CD14-positive monocyte (primary cell): Measurements from ENCODE around the gene ERC1. TPM values are rescaled to one million over a fixed set of nuclear protein-coding genes. Genes with fewer than 3 reads are reported as not detected.

Experiments
- DNase-seq, 3 donors: peaks; one replicate each; pipeline ENCODE4 v3.0.0-alpha.2; 2011 to 2022
- H2AFZ ChIP-seq: 2 replicates; pipeline ENCODE4 v1.6.0; 2012; ENCODE audit warnings: mild to moderate bottlenecking, low read depth, low read length, inconsistent platforms; ENCODE audit not compliant: insufficient read depth, poor library complexity, severe bottlenecking
- H3K27ac ChIP-seq, 2 donors: 1 replicate in 1 of 2; 2 replicates in 1 of 2; pipeline ENCODE4 v1.5.1; 2012 to 2013; ENCODE audit warnings: low read length in 2 of 2, control low read depth in 1 of 2, inconsistent platforms in 1 of 2, low read depth in 1 of 2, mild to moderate bottlenecking in 1 of 2
- H3K27me3 ChIP-seq, 2 donors: one replicate each; pipeline versions ENCODE4 v1.6.0 to v1.6.1; 2011 to 2013; ENCODE audit warnings: low read length in 2 of 2; ENCODE audit not compliant: control insufficient read depth in 2 of 2, insufficient read depth in 2 of 2
- H3K36me3 ChIP-seq, 2 donors: replicated peaks in 1 of 2; 1 replicate in 1 of 2; 2 replicates in 1 of 2; pipeline versions ENCODE4 v1.5.1 to v1.6.1; 2012 to 2013; ENCODE audit warnings: low read length in 2 of 2, control low read depth in 1 of 2, inconsistent platforms in 1 of 2, mild to moderate bottlenecking in 1 of 2; ENCODE audit not compliant: insufficient read depth in 2 of 2, control insufficient read depth in 1 of 2
- H3K4me1 ChIP-seq, 2 donors: 1 replicate in 1 of 2; 2 replicates in 1 of 2; pipeline versions ENCODE4 v1.5.1 to v1.6.1; 2012 to 2013; ENCODE audit warnings: low read length in 2 of 2, control low read depth in 1 of 2, inconsistent platforms in 1 of 2, mild to moderate bottlenecking in 1 of 2, moderate library complexity in 1 of 2; ENCODE audit not compliant: insufficient read depth in 2 of 2, control insufficient read depth in 1 of 2
- H3K4me2 ChIP-seq: replicated peaks from 2 replicates; pipeline ENCODE3; 2012; ENCODE audit warnings: low read length, moderate library complexity, mild to moderate bottlenecking; ENCODE audit not compliant: poor library complexity, severe bottlenecking; ENCODE audit errors: extremely low read depth
- H3K4me3 ChIP-seq, 3 experiments: fragments of 200-600 bp in 1 of 3; sonication (generic) in 1 of 3; replicated peaks in 1 of 3; 1 replicate in 2 of 3; 2 replicates in 1 of 3; pipeline ENCODE4 v1.5.1; 2011 to 2013; ENCODE audit warnings: low read length in 3 of 3, mild to moderate bottlenecking in 3 of 3, control low read depth in 2 of 3, low read depth in 2 of 3, inconsistent platforms in 1 of 3, moderate library complexity in 1 of 3
- H3K79me2 ChIP-seq: 2 replicates; pipeline ENCODE4 v1.6.0; 2012; ENCODE audit warnings: mild to moderate bottlenecking, control low read depth, inconsistent platforms, low read length, moderate library complexity; ENCODE audit not compliant: insufficient read depth
- H3K9ac ChIP-seq: 2 replicates; pipeline ENCODE4 v1.6.0; 2017; ENCODE audit warnings: low read length, mild to moderate bottlenecking; ENCODE audit not compliant: insufficient read depth, poor library complexity, severe bottlenecking
- H3K9me3 ChIP-seq, 2 donors: replicated peaks in 1 of 2; 1 replicate in 1 of 2; 2 replicates in 1 of 2; pipeline versions ENCODE4 v1.5.1 to v1.6.1; 2012 to 2013; ENCODE audit warnings: low read length in 2 of 2, control low read depth in 1 of 2; ENCODE audit not compliant: control insufficient read depth in 1 of 2, insufficient read depth in 1 of 2
- H4K20me1 ChIP-seq: 2 replicates; pipeline ENCODE4 v1.6.0; 2012; ENCODE audit warnings: mild to moderate bottlenecking, low read length, control low read depth, moderate library complexity; ENCODE audit not compliant: insufficient read depth
- H3K27ac Mint-ChIP-seq, 7 donors: one replicate each; pipeline ENCODE4 v1.8.0; 2020; ENCODE audit warnings: mild to moderate bottlenecking in 7 of 7, mixed read lengths in 7 of 7, moderate library complexity in 6 of 7, inconsistent platforms in 2 of 7
- H3K27me3 Mint-ChIP-seq, 3 donors: one replicate each; pipeline ENCODE4 v1.8.0; 2021 to 2022; ENCODE audit warnings: low read depth in 3 of 3, mild to moderate bottlenecking in 3 of 3, mixed read lengths in 3 of 3, moderate library complexity in 3 of 3, inconsistent platforms in 1 of 3
- H3K36me3 Mint-ChIP-seq, 2 donors: one replicate each; pipeline ENCODE4 v1.8.0; 2020; ENCODE audit warnings: mixed read lengths in 2 of 2, inconsistent platforms in 1 of 2, mild to moderate bottlenecking in 1 of 2
- H3K4me1 Mint-ChIP-seq: one replicate; pipeline ENCODE4 v1.8.0; 2020; ENCODE audit warnings: mild to moderate bottlenecking, mixed read lengths
- H3K4me3 Mint-ChIP-seq, 2 donors: one replicate each; pipeline ENCODE4 v1.8.0; 2020; ENCODE audit warnings: mild to moderate bottlenecking in 2 of 2, mixed read lengths in 2 of 2, moderate library complexity in 1 of 2
- H3K9me3 Mint-ChIP-seq, 7 donors: one replicate each; pipeline ENCODE4 v1.8.0; 2020 to 2022; ENCODE audit warnings: mixed read lengths in 7 of 7, mild to moderate bottlenecking in 6 of 7, moderate library complexity in 6 of 7, inconsistent platforms in 2 of 7
- WGBS: methylation state at CpG from one replicate; pipeline ENCODE4 v1.1.5; 2013; ENCODE audit warnings: missing lambda C conversion rate; ENCODE audit not compliant: insufficient coverage; 5-methylcytosine and 5-hydroxymethylcytosine counted together
- intact Hi-C, 2 donors: fragments of 100-400 bp; cut with micrococcal nuclease; formaldehyde crosslinking; loops; one replicate each; pipeline versions ENCODE4 v1.15.0 to v1.15.1; 2023
- polyA plus RNA-seq, 3 donors: library from polyadenylated mRNA; depleted of rRNA in 1 of 3; unstranded in 2 of 3; stranded (reverse) in 1 of 3; fragments of 300-500 nt in 2 of 3; fragments of >200 nt in 1 of 3; fragmentation: Illumina TruSeq in 2 of 3; gene quantifications; 1 replicate in 2 of 3; 2 replicates in 1 of 3; pipeline ENCODE4 v1.2.3, GENCODE V29; 2012 to 2021
- TF ChIP-seq, protein P1 (sequence below): fragments of 200-600 bp; IDR thresholded peaks from one replicate; pipeline ENCODE4 v1.8.0; 2022; ENCODE audit warnings: antibody characterized with exemption, mild to moderate bottlenecking

The ERC1 gene
- polyA plus RNA-seq, 3 donors: 4.0 to 14.3 (median 5.1) TPM

DNA sequence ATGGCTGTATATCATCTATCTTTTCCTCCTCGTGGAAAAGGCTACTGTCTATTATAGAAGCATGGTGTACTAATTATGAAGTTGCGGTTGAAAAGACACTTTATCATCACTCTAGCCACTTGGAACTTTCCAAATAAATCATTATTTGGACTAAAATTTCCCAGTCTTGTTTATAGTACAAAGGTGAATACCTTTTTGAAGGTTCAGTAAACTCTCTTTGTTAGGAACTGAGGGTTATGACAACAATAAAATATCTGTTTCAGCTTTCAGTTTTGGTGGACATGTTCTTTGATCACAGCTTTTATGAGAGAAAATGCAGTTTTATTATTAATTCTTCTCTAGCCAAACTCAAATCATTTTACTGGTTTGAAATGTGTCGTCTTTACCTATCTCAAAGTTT, 386.7 kb downstream of the ERC1 start:
- Histone ChIP-seq H3K27me3 (no peaks in the 10 kb centered on the region), H3K79me2 (no peaks in the 10 kb centered on the region), H3K36me3 (peaks cover 0 to 41% of the 10 kb centered on the region in 2 donors), H3K9me3 (no peaks in the 10 kb centered on the region), H3K4me1 (peaks cover 6 to 7% of the 10 kb centered on the region in 2 donors), H3K9ac (no peak overlapping the region), H2AFZ (no peak overlapping the region), H3K4me2 (no peak overlapping the region), H4K20me1 (no peaks in the 10 kb centered on the region), H3K4me3 (no peak overlapping the region), H3K27ac (no peak overlapping the region)
- Mint-ChIP-seq H3K4me1 (peaks cover 9% of the 10 kb centered on the region), H3K9me3 (peaks cover 0 to 6% (median 2%) of the 10 kb centered on the region in 7 donors), H3K27me3 (no peaks in the 10 kb centered on the region), H3K27ac (no peak overlapping the region), H3K36me3 (peaks cover 31 to 35% of the 10 kb centered on the region in 2 donors), H3K4me3 (no peak overlapping the region)
- no peak for DNase-seq
- intact Hi-C loops: no loop called here
- TF ChIP-seq, protein P1, sequence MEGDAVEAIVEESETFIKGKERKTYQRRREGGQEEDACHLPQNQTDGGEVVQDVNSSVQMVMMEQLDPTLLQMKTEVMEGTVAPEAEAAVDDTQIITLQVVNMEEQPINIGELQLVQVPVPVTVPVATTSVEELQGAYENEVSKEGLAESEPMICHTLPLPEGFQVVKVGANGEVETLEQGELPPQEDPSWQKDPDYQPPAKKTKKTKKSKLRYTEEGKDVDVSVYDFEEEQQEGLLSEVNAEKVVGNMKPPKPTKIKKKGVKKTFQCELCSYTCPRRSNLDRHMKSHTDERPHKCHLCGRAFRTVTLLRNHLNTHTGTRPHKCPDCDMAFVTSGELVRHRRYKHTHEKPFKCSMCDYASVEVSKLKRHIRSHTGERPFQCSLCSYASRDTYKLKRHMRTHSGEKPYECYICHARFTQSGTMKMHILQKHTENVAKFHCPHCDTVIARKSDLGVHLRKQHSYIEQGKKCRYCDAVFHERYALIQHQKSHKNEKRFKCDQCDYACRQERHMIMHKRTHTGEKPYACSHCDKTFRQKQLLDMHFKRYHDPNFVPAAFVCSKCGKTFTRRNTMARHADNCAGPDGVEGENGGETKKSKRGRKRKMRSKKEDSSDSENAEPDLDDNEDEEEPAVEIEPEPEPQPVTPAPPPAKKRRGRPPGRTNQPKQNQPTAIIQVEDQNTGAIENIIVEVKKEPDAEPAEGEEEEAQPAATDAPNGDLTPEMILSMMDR: no peak
- WGBS: no CpG with 5 or more reads among the region's 3 CpGs

DNA sequence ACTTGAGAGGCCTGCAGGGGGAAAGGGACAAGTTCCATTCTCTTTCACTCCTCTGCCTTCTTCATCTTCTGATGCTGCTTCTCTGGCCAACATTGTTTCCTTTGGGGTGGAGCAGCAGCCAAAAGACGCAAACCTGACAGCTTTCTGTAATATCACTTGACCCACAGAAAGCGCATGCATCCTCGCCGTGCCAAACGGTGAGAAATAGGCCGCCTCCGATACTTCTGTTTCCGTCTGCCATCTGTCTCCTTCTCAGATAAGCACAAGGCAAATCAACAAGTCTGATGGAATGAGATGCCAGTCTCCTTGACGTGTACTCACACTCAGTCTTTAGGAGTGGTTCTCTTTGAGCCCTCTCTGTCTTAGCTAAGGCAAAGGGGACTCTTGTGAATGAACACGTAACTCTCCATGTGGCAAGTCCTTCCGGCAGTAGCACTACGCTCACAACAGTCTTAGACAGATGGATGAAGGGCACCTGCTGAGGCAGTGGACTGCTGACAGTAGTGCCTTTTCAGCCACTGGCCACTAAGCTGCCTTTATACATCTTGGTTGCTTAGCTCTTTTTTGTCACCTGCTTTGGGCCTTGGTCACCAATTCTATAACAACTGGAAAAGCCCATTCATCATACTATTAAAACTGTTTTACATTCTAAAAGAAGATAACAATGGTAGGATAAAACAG, 389.3 kb downstream of the ERC1 start:
- Histone ChIP-seq H3K27me3 (no peaks in the 10 kb centered on the region), H3K79me2 (no peaks in the 10 kb centered on the region), H4K20me1 (no peaks in the 10 kb centered on the region), H3K9ac (no peak overlapping the region), H3K36me3 (peaks cover 0 to 20% of the 10 kb centered on the region in 2 donors), H3K4me3 (no peak overlapping the region), H3K4me1 (peaks cover 4 to 5% of the 10 kb centered on the region in 2 donors), H3K4me2 (no peak overlapping the region), H3K9me3 (no peaks in the 10 kb centered on the region), H2AFZ (no peak overlapping the region), H3K27ac (no peak overlapping the region)
- peaks cover 24 to 28% of the 10 kb centered on the region in 2 donors for H3K36me3 Mint-ChIP-seq
- no peak for DNase-seq
- WGBS: 99% methylated on average over 12 of the region's 12 CpGs
- peaks cover 8% of the 10 kb centered on the region for H3K4me1 Mint-ChIP-seq
- intact Hi-C loops: no loop called here
- peaks cover 0 to 2% (median 1%) of the 10 kb centered on the region in 7 donors for H3K9me3 Mint-ChIP-seq
- TF ChIP-seq, protein P1: no peak
- no peak overlapping the region for H3K27ac Mint-ChIP-seq
- H3K4me3 Mint-ChIP-seq: no peak overlapping the region
- no peaks in the 10 kb centered on the region for H3K27me3 Mint-ChIP-seq
